GM19324 (cell line): Measurements from ENCODE around the gene NDUFB7.

Source experiments
- ATAC-seq: cut with Tn5 transposase; IDR thresholded peaks from one replicate; pipeline ENCODE4 v1.9.1; 2021; ENCODE audit warnings: mild to moderate bottlenecking, moderate library complexity; ENCODE audit not compliant: unreplicated experiment, low FRiP score

The NDUFB7 gene

DNA sequence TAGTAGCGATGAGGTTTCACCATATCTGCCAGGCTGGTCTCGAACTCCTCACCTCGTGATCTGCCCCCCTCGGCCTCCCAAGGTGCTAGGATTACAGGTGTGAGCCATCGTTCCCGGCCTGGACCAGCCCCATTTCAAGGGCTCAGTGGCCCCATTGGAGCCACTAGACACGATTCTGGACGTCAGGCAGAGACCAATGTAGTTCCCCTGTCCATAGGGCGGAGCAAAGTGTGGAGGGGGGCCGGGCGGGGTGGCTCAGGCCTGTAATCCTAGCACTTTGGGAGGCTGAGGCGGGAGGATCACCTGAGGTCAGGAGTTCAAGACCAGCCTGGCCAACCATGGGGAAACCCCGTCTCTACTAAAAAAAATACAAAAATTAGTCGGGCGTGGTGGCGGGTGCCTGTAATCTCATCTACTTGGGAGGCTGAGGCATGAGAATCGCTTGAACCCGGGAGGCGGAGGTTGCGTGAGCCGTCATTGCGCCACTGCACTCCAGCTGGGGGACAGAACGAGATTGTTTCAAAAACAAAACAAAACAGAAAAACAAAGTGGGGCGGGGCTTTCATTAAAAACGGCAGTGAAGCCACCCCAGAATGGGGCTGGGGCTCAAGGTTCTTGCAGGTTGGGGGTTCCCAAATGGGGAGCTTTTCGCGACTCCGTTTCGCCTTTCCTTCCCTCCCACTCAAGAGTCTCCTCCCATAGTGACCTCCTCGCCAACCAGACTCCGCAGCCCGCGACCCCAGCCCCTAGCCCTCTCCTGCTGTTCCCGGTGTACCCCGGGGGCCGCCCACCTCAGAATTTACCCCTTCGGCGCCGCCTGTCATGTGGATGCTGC is 43.2 kb downstream of the NDUFB7 start:
- no peak for ATAC-seq

DNA sequence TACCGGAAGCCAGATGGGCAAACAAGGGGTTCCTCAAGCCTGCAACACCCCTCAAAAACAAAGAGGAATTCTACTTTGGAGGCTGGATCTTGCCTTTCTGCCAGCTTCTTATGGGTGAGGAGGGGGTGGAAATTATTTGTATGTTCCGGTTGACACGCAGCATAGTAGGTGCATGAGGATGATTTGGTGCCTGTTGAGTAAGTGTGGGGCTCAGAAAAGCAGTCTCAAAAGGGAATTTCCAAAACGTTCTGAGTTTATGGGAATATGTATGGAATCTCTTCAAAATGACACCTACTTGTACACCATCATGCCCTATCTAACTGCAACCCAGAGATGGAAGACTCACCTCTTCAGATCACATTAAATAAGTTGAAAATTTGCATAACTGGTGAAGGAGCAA is 45.4 kb downstream of the NDUFB7 start:
- no peak for ATAC-seq

DNA sequence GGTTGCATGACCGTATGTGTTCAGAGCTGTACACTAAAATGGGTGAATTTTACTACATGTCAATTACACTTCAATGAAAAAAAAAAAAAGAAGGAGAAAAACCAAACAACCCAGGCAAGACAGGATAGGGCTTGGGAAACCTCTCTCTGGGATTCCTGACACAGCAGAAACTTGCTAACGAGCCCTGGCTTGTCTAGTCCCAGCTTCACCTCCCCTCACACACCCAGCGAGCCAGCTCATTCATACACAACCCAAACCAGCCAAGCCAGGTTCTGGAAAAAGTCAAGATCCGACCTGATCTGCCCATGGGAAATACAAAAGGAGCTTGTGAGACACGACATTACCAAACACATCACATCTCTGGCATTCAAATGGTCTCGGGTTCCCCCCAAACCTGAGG is 46.1 kb downstream of the NDUFB7 start:
- ATAC-seq, result no peak

- ATAC-seq, result no peak
These were observed 51.3 kb downstream of the NDUFB7 start for GRCh38 chr19:14520543-14520942.

DNA sequence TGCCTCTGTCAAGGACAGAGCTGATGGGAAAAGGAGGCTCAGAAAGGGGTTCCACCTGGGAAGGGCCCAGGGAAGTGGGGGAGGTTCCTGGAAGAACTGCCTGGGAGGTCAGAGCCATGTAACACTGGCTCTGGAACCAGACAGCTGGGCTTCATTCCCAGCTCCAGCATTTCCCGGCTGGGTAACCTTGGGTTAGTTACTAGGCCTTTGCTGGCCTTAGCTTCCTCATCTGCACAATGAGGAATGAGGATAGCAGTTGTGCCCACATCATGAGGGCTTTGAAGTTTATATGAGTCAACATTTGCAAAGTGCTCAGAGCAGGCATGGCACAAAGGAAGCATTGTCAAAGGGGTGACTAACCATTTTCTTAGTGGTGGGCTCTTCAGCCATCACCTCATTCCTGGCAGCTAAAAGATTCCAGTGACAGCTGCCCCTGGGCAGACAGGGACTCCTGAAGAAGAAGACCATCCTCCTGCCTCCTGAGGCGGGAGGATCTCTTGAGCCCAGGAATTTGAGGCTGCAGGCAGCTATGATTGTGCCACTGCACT is 51.9 kb downstream of the NDUFB7 start:
- no peak for ATAC-seq

DNA sequence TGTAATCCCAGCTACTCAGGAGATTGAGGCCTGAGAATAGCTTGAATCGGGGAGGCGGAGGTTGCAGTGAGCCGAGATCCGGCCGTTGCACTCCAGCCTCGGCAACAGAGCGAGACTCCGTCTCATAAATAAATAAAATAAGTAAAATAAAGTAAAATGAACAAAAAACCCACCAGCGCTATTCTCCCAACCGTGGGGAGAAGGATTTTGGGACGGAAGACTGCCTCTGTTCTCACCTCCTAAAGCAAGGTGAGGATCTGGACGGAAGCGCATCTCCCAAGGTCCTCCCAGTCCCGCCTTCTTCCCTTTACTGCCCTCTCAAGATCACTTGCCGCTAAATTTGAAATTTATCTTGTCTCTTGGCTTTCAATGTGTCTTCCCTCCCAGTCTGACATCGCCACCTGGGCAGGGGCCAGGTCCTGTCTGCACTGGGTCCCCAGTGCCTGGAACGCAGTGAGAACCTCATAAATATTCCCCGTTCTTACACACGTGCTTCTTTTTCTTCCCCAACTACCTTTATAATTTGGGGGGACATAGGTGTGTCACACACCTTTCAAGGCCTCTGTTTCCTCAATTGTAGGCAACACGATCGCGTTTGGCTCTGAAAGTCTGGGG is 52.5 kb downstream of the NDUFB7 start:
- ATAC-seq, result no peak

DNA sequence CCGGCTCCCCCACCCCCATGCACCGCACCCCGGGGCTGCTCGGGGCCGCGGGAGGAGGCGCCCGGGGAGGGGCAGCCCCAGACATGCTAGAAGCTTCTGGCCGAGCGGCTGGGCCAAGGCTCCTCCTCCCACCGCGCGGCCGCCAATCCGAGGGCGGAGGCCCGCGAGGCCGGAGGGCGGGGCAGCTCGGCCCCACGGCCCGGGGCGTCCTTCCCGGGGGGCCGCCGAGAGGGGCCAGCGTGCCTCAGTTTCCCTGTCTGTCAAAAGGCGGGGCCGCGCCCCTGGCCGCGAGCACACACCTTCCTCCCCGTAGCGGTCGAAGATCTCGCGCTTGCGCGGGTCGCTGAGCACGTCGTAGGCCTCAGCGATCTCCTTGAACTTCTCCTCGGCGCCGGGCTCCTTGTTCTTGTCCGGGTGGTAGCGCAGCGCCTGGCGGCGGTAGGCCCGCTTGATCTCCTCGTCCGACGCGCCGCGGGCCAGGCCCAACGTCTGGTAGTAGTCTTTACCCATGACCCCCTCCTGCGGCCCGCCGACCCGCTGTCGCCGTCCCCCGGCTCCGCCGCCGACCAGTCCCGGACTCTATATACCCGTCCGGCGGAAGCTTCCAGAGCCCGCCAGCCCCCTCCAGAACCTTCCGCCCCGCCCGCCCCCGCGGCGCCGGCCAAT is 53.9 kb downstream of the NDUFB7 start, which contains the start of gene DNAJB1:
Gene DNAJB1, minus strand, starts transcription at position 558 of the 666 bp plus-strand sequence. Its CDS starts 48 bp downstream, at position 510.
- ATAC-seq, result peak; percentile 78

DNA sequence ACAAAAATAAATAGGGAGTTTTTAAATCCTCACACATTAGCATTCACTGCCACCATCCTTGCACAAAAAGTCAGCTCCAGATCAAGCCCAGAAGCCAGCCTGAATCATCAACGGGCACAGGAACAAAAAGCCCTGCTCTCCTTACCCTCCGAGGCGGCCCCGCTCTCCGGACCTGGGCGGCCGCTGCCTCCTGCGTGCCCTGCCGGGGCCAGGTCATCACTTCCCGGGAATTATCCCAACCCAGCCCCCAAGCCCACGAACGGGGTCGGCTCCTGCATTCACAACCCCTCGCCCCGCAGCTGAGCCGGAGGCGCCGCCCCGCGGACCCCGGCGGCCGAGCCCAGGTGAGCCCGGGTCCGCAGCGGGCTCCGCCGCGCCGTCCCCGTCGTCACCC is 54.4 kb downstream of the NDUFB7 start:
- no peak for ATAC-seq

DNA sequence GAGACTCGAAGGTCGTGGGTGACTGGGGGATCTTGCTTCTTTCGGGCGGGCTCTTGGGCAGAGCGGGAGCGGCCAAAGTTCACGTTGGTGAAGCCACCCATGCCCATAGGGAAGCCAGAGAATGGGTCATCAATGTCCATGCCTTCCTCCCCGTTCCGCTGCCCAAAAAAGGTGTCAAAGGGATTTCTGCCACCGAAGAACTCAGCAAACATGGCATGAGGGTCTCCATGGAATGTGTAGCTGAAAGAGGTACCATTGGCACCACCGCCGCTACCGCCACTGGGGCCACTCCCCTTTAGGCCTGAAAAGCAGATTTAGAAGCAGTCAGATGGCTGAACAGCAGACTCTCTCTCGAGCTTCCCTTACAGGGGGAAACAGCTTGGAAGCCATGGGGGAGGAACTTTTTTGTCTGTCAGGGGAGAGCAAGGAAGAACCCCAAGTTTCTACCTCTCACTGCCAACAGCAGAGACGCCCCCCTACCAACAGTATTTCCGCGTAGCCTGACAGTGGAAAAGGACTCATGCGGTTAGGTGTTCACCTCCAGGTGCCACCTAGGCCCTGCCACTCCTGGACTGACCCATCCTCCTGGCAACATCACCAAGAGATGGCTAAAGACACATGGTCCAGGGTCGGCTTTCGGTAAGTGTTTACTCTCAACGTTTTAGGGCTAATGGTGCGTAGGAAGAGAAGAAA is 55.0 kb downstream of the NDUFB7 start:
- no peak for ATAC-seq
